Kidney (tissue), 14 donors: ENCODE data around the gene RCBTB2. TPM values are rescaled to one million over a fixed set of nuclear protein-coding genes. Genes with fewer than 3 reads are reported as not detected.

Experiments used
- DNase-seq, 5 donors: peaks; one replicate each; pipeline ENCODE4 v3.0.0-alpha.2; 2013 to 2020
- FAIRE-seq: peaks from 2 replicates; lab custom pipeline; 2012; peaks lifted over from hg19 to GRCh38; lab: Jason Lieb, UNC
- H3K27ac ChIP-seq, 2 donors: one replicate each; pipeline ENCODE4 v1.7.0; 2013; ENCODE audit warnings: low read depth in 2 of 2, low read length in 2 of 2, inconsistent platforms in 1 of 2
- H3K27me3 ChIP-seq: one replicate; pipeline ENCODE4 v1.7.1; 2013; ENCODE audit warnings: low read length, inconsistent platforms; ENCODE audit not compliant: control insufficient read depth, insufficient read depth
- H3K36me3 ChIP-seq, 3 donors: one replicate each; pipeline versions ENCODE4 v1.7.0 to v1.7.1; 2013; ENCODE audit warnings: low read length in 3 of 3, control low read depth in 1 of 3, inconsistent platforms in 1 of 3; ENCODE audit not compliant: insufficient read depth in 3 of 3, control insufficient read depth in 2 of 3
- H3K4me1 ChIP-seq, 3 donors: one replicate each; pipeline versions ENCODE4 v1.7.0 to v1.7.1; 2013; ENCODE audit warnings: low read length in 3 of 3, inconsistent platforms in 1 of 3, low read depth in 1 of 3; ENCODE audit not compliant: control insufficient read depth in 2 of 3, insufficient read depth in 2 of 3
- H3K4me3 ChIP-seq, 3 donors: one replicate each; pipeline versions ENCODE4 v1.7.0 to v1.8.1; 2013; ENCODE audit warnings: low read length in 3 of 3, control low read depth in 1 of 3, inconsistent platforms in 1 of 3
- H3K9ac ChIP-seq, 3 donors: one replicate each; pipeline versions ENCODE4 v1.7.0 to v1.7.1; 2013; ENCODE audit warnings: low read length in 3 of 3, control low read depth in 1 of 3, inconsistent platforms in 1 of 3
- H3K9me3 ChIP-seq, 3 donors: one replicate each; pipeline versions ENCODE4 v1.7.0 to v1.7.1; 2013; ENCODE audit warnings: low read length in 3 of 3, control low read depth in 1 of 3, inconsistent platforms in 1 of 3; ENCODE audit not compliant: control insufficient read depth in 2 of 3, insufficient read depth in 1 of 3
- intact Hi-C: fragments of 100-400 bp; cut with DNase I; formaldehyde crosslinking; loops from one replicate; pipeline ENCODE4 v1.11.1; 2022
- polyA plus RNA-seq: library from polyadenylated mRNA; stranded (reverse); fragments of 350-450 nt; fragmentation: Illumina TruSeq; extraction: RNeasy Lipid Tissue Mini Kit (QIAGEN cat#74804); gene quantifications from one replicate; pipeline ENCODE4 v1.2.3, GENCODE V29; 2014; ENCODE audit warnings: low read depth, low replicate concordance; ENCODE audit not compliant: insufficient read depth
- total RNA-seq: library from RNA; stranded (reverse); fragmentation: NEBNext Ultra II Directional; extraction: Animal tissue kit (Norgen Biotek cat#: 25700); gene quantifications from one replicate; pipeline ENCODE4 v1.2.1, GENCODE V29; 2021
- TF ChIP-seq, protein P1 (sequence below): IDR thresholded peaks from 3 replicates; pipeline ENCODE4 v1.5.1; 2012; ENCODE audit warnings: mild to moderate bottlenecking, moderate library complexity, borderline replicate concordance; ENCODE audit not compliant: insufficient read depth; ENCODE audit errors: extremely low read depth
- donor health status: control.
- donor health status: control.
- donor health status: control.
- donor health status: control.
- donor health status: control.
- donor health status: DM: yes; HTN: yes; CAD: no.
- donor health status: Normal renal cell carcinoma (clear cell type).

Gene RCBTB2
- total and polyA plus RNA-seq, 2 donors from 2014 or later: 17.0 to 19.6 TPM

- FAIRE-seq: no peak
- H3K36me3 ChIP-seq: no peaks in the 10 kb centered on the region
- no peak overlapping the region for H3K27ac ChIP-seq
- no peak for DNase-seq
- TF ChIP-seq, protein P1, sequence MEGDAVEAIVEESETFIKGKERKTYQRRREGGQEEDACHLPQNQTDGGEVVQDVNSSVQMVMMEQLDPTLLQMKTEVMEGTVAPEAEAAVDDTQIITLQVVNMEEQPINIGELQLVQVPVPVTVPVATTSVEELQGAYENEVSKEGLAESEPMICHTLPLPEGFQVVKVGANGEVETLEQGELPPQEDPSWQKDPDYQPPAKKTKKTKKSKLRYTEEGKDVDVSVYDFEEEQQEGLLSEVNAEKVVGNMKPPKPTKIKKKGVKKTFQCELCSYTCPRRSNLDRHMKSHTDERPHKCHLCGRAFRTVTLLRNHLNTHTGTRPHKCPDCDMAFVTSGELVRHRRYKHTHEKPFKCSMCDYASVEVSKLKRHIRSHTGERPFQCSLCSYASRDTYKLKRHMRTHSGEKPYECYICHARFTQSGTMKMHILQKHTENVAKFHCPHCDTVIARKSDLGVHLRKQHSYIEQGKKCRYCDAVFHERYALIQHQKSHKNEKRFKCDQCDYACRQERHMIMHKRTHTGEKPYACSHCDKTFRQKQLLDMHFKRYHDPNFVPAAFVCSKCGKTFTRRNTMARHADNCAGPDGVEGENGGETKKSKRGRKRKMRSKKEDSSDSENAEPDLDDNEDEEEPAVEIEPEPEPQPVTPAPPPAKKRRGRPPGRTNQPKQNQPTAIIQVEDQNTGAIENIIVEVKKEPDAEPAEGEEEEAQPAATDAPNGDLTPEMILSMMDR: no peak
- no peak overlapping the region for H3K9ac ChIP-seq
- no peaks in the 10 kb centered on the region for H3K4me1 ChIP-seq
- no peaks in the 10 kb centered on the region for H3K27me3 ChIP-seq
- no peak overlapping the region for H3K4me3 ChIP-seq
- H3K9me3 ChIP-seq: no peaks in the 10 kb centered on the region
- intact Hi-C loops: no loop called here
Measured at GRCh38 chr13:48559638-48560320, 26.9 kb upstream of the RCBTB2 start.

DNA sequence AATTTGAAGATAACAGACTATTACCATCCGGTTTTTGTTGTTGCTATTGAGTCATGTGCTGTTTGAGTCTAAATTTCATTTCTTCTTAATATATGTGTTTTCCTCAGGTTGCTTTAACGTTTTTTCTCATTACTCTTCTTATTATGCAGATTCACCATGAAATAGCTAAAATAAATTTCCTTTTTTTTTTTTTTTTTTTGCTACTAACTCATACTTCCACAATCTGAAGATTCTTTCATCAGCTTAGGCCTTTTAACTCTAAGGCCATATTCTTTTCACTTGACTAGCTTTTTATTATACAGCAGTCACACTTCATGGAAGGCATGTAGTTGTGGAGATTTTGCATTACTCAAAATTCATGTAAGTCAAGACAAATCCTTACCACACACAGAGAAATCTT lies 23.9 kb upstream of the RCBTB2 start:
- no peak overlapping the region for H3K4me3 ChIP-seq
- FAIRE-seq: no peak
- no peaks in the 10 kb centered on the region for H3K36me3 ChIP-seq
- TF ChIP-seq, protein P1: no peak
- intact Hi-C loops: no loop called here
- no peak overlapping the region for H3K9ac ChIP-seq
- no peak overlapping the region for H3K27ac ChIP-seq
- H3K4me1 ChIP-seq: no peaks in the 10 kb centered on the region
- no peak for DNase-seq
- no peaks in the 10 kb centered on the region for H3K27me3 ChIP-seq
- H3K9me3 ChIP-seq: peaks cover 0 to 5% (median 0%) of the 10 kb centered on the region in 3 donors

DNA sequence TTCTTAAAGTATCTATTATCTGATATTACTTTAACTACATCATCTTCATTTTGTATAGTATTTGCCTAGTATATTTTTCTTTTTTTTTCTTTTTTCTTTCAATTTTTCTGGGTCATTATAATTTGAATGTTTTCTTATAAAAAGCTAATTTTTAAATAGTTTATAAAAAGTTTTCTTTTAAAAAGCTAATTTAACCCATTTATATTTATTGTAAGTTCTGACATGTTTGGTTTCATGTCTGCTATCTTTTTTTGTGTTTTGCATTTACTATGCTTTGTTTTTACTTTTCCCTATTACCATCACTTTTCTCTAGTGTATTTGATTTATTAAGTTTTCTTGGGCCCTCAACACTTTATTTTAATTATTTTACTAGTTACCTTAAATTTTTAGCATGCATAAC lies 22.6 kb upstream of the RCBTB2 start:
- intact Hi-C loops: no loop called here
- Histone ChIP-seq H3K9ac (no peak overlapping the region), H3K27me3 (no peaks in the 10 kb centered on the region), H3K9me3 (peaks cover 0 to 16% (median 0%) of the 10 kb centered on the region in 3 donors), H3K4me3 (no peak overlapping the region), H3K4me1 (no peaks in the 10 kb centered on the region), H3K27ac (no peak overlapping the region), H3K36me3 (no peaks in the 10 kb centered on the region)
- FAIRE-seq (peak; percentile 93), DNase-seq (no peak)
- TF ChIP-seq, protein P1: no peak

GRCh38 chr13:48551329-48551728 lies 18.4 kb upstream of the RCBTB2 start:
- TF ChIP-seq, protein P1: no peak
- Histone ChIP-seq H3K36me3 (no peaks in the 10 kb centered on the region), H3K27me3 (no peaks in the 10 kb centered on the region), H3K4me1 (no peaks in the 10 kb centered on the region), H3K4me3 (no peak overlapping the region), H3K9ac (no peak overlapping the region), H3K27ac (no peak overlapping the region), H3K9me3 (peaks cover 0 to 16% (median 0%) of the 10 kb centered on the region in 3 donors)
- no peak for DNase-seq
- intact Hi-C loops: no loop called here
- no peak for FAIRE-seq
